Occipital lobe (tissue), 2 donors: ENCODE results near the gene ABCB9. TPM values are rescaled to one million over a fixed set of nuclear protein-coding genes. Genes with fewer than 3 reads are reported as not detected.
A peak's percentile ranks its signal among the peaks of the same experiment; 100 is the strongest.
"Not testable (repeated sequence)": the region's sequence is repeated elsewhere in the genome, so short reads cannot be mapped to it uniquely, and the experiment has no call there.

Source experiments
- DNase-seq: peaks from one replicate; lab custom pipeline; 2025; lab: John Stamatoyannopoulos, UW
- total RNA-seq: library from RNA; depleted of rRNA; stranded (reverse); fragments of >200 nt; gene quantifications from one replicate; pipeline ENCODE4 v1.2.3, GENCODE V29; 2014

Gene ABCB9
- total RNA-seq, 1 donor from 2014 or later, result 21.2 TPM

DNA sequence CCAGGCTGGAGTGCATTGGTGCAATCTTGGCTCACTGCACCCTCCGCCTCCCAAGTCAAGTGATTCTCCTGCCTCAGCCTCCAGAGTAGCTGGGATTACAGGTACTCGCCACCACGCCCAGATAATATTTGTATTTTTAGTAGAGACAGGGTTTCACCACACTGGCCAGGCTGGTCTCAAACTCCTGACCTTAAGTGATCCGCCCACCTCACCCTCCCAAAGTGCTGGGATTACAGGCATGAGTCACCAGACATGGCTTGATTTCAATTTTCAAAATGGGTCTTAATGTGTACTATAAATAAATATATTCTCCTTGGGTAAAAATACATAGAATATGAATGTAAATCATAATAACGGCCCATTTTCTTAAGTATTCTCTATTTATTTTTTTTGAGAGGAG lies 24.9 kb downstream of the ABCB9 start:
- DNase-seq, result not testable (repeated sequence)

DNA sequence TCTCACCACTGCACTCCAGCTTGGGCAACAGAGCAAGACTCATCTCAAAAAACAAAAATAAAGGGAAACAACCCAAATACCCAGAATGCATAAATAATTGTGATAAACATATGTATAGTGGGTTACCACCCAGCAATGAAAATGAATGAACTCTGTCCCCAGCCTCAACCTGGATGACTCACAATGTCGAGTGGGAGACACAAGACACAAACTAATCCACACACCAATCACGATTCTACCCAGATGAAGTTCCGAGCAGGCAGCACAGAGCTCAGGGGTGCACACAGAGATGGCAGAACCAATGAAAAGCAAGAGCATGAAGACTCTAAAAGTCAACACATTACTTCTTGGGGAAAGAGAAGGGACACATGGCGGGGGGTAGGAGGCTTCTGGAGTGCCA lies 27.1 kb downstream of the ABCB9 start:
- DNase-seq, result no peak

GRCh38 chr12:122937622-122938091 lies 28.6 kb downstream of the ABCB9 start:
- no peak for DNase-seq

- DNase-seq, result no peak
Observed at GRCh38 chr12:122935318-122935717, 30.9 kb downstream of the ABCB9 start.

DNA sequence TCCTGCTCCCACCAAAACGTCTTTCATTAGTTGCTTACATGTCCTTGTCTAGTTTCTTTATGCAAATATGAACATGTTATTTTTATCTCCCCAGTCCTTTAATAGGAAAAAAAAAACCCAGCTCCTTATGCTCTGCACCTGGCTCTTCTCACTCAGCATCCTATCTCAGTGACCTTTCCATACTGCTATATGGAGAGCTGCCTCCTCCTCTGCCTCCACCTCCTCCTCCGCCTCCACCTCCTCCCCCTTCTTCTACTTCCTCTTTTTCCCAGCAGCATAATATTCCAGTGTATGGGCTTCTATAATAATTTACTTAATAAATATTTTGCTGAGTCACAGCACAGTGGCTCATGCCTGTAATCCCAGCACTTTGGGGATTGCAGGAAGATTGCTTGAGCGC lies 31.5 kb downstream of the ABCB9 start:
- no peak for DNase-seq

DNA sequence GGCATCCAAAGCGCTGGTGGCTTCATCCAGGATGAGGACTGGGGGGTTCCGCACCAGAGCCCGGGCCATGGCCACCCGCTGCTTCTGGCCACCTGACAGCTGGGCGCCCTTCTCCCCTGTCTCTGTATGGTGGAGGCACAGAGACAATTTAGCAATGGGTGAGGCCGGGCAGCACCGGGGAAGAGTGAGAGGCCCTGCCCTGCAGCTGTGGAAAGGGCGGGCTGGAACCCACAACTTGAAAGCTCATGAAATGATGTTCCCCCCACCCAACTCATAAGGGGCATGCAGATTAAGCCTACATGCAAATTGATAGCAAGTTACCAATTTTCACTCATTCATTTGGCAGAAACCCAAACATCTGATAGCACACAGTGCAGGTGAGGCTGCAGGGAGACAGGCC lies 34.1 kb downstream of the ABCB9 start:
- no peak for DNase-seq

DNA sequence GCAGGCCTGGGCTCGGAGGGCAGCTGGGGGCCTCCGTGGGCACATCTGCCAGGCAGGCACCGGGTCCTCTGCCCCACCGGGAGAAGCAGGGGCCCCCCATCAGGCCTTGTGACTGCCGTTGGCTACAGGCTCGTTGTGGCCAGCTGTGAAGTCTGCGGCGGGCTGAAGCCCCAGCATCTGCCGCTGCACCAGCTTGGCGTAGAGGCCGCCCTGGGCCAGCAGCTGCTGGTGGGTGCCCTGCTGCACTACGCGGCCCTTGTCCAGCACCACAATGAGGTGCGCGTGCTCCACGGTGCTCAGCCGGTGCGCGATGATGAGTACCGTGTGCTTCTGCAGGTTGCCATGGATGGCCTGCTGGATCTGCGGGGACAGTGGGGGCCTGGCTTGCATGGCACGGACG lies 36.5 kb downstream of the ABCB9 start:
- no peak for DNase-seq

GRCh38 chr12:122929148-122929538 lies 37.1 kb downstream of the ABCB9 start:
- DNase-seq, result no peak

- no peak for DNase-seq
Observed at GRCh38 chr12:122928404-122929147, 37.7 kb downstream of the ABCB9 start.

- no peak for DNase-seq
Observed at GRCh38 chr12:122927756-122928403, 38.4 kb downstream of the ABCB9 start.

DNA sequence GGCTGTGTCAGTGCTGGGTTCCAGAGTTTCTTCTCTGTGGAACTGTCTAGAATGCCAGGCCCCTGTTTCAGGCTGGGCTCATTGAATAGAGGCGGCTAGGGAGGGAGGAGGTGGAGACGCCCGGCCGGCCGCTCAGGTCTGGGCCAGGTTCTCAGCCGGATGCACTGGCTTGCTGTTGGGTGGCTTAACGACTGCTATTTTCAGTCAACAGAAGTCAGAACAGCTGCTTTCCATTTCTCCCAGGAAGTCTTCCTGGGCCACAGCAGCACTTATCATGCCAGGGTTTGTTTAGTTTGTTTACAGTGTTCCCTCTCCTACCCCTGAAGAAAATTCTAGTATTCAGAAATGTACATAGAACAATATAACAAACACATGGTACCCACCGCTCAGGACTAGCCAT lies 44.3 kb downstream of the ABCB9 start:
- DNase-seq, result no peak

DNA sequence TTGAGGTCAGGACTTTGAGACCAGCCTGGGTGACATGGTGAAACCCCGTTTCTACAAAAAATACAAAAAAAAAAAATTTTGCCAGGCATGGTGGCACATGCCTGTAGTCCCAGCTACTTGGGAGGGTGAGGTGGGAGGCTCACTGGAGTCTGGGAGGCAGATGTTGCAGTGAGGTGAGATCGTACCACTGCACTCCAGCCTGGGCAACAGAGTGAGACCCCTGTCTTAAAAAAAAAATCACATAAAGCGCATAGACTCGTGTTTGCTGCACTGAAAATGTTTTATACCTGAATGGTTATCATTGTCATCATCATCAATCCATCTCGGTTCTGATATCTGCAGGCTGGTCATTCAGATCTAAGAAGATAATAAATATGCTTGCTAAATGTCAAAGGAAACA lies 45.6 kb downstream of the ABCB9 start:
- no peak for DNase-seq

DNA sequence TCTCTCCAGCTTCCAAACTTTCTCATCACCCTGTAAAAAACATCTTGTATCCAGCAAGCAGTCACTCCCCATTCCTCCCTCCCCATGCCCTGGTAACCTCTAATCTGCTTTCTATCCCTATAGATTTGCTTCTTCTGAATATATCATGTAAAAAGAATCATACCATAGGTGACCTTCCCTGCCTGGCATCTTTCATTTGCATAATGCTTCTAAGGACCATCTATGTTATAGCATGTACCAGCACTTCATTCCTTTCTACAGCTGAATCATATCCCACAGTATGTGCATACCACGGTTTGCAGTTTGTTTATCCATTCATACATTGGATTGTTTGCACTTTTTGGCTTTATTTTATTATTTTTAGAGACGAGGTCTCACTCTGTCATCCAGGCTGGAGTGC lies 47.4 kb downstream of the ABCB9 start:
- DNase-seq, result no peak

GRCh38 chr12:122917507-122918121 lies 48.6 kb downstream of the ABCB9 start:
- DNase-seq, result no peak

GRCh38 chr12:122909442-122910288 lies 56.6 kb downstream of the ABCB9 start:
- DNase-seq, result peak; percentile 44

GRCh38 chr12:122908915-122909314 lies 57.3 kb downstream of the ABCB9 start:
- DNase-seq, result no peak

DNA sequence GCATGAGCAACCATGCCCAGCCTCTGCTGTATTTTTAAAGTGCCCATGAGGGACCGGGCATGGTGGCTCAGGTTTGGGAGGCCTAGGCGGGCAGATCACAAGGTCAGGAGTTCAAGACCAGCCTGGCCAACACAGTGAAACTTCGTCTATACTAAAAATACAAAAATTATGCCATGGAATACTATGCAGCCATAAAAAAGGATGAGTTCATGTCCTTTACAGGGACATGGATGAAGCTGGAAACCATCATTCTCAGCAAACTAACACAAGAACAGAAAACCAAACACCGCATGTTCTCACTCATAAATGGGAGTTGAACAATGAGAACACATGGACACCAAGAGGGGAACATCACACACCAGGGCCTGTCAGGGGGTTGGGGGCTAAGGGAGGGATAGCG lies 61.0 kb downstream of the ABCB9 start:
- DNase-seq, result not testable (repeated sequence)

GRCh38 chr12:122903693-122904034 lies 62.6 kb downstream of the ABCB9 start:
- no peak for DNase-seq

GRCh38 chr12:122902854-122903692 lies 63.2 kb downstream of the ABCB9 start:
- no peak for DNase-seq

GRCh38 chr12:122899887-122900286 lies 66.4 kb downstream of the ABCB9 start:
- DNase-seq, result no peak

- DNase-seq, result no peak
Observed at GRCh38 chr12:122896662-122897061, 69.6 kb downstream of the ABCB9 start.
